OCI-LY3 (cell line): ENCODE data around the gene MAGEA9.

Experiments
- EZH2phosphoT487 ChIP-seq: fragments of 200-600 bp; shearing (Covaris generic); IDR thresholded peaks from 2 replicates; pipeline ENCODE4 v1.6.1; 2018; ENCODE audit warnings: antibody characterized with exemption, mixed run types, low read depth
- TF ChIP-seq, protein P1 (sequence below): fragments of 200-600, 300-600 bp; sonication (generic); IDR thresholded peaks from 2 replicates; pipeline ENCODE4 v1.5.1; 2014; ENCODE audit warnings: antibody characterized with exemption, low read length, low read depth

GRCh38 chrX:149807747-149808458 is 26.2 kb downstream of the MAGEA9 start:
- TF ChIP-seq EZH2phosphoT487 = no peak
- TF ChIP-seq, protein P1, sequence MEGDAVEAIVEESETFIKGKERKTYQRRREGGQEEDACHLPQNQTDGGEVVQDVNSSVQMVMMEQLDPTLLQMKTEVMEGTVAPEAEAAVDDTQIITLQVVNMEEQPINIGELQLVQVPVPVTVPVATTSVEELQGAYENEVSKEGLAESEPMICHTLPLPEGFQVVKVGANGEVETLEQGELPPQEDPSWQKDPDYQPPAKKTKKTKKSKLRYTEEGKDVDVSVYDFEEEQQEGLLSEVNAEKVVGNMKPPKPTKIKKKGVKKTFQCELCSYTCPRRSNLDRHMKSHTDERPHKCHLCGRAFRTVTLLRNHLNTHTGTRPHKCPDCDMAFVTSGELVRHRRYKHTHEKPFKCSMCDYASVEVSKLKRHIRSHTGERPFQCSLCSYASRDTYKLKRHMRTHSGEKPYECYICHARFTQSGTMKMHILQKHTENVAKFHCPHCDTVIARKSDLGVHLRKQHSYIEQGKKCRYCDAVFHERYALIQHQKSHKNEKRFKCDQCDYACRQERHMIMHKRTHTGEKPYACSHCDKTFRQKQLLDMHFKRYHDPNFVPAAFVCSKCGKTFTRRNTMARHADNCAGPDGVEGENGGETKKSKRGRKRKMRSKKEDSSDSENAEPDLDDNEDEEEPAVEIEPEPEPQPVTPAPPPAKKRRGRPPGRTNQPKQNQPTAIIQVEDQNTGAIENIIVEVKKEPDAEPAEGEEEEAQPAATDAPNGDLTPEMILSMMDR = no peak
